DOHH2 (cell line): ENCODE data around the gene ZZZ3.

ENCODE experiments used
- EZH2phosphoT487 ChIP-seq: fragments of 200-600 bp; sonication (generic); IDR thresholded peaks from 2 replicates; pipeline ENCODE4 v1.6.1; 2017; ENCODE audit warnings: borderline replicate concordance, mild to moderate bottlenecking, antibody characterized with exemption, low read length, moderate library complexity, mixed read lengths
- TF ChIP-seq, protein P1 (sequence below): fragments of 200-600 bp; sonication (generic); IDR thresholded peaks from one replicate; pipeline ENCODE4 v1.5.1; 2014; ENCODE audit warnings: antibody characterized with exemption, mild to moderate bottlenecking, low read depth, low read length; ENCODE audit not compliant: poor library complexity, severe bottlenecking

GRCh38 chr1:77652970-77653516 lies 29.4 kb downstream of the ZZZ3 start:
- TF ChIP-seq EZH2phosphoT487, result no peak
- TF ChIP-seq, protein P1, sequence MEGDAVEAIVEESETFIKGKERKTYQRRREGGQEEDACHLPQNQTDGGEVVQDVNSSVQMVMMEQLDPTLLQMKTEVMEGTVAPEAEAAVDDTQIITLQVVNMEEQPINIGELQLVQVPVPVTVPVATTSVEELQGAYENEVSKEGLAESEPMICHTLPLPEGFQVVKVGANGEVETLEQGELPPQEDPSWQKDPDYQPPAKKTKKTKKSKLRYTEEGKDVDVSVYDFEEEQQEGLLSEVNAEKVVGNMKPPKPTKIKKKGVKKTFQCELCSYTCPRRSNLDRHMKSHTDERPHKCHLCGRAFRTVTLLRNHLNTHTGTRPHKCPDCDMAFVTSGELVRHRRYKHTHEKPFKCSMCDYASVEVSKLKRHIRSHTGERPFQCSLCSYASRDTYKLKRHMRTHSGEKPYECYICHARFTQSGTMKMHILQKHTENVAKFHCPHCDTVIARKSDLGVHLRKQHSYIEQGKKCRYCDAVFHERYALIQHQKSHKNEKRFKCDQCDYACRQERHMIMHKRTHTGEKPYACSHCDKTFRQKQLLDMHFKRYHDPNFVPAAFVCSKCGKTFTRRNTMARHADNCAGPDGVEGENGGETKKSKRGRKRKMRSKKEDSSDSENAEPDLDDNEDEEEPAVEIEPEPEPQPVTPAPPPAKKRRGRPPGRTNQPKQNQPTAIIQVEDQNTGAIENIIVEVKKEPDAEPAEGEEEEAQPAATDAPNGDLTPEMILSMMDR, result no peak
